HepG2 (cell line): ENCODE data around the gene LIF. TPM values are rescaled to one million over a fixed set of nuclear protein-coding genes. Genes with fewer than 3 reads are reported as not detected.

ENCODE experiments used
- ARID2 ChIP-seq: sonication (generic); formaldehyde crosslinking; IDR thresholded peaks from 2 replicates; pipeline ENCODE4 v1.8.1; 2022; ENCODE audit warnings: mild to moderate bottlenecking, missing genetic modification reagents, borderline replicate concordance
- ARID5B ChIP-seq: IDR thresholded peaks from 2 replicates; pipeline ENCODE4 v1.4.0; 2020; ENCODE audit warnings: mild to moderate bottlenecking, missing genetic modification reagents
- DDIT3 ChIP-seq: sonication (generic); formaldehyde crosslinking; IDR thresholded peaks from 2 replicates; pipeline ENCODE4 v1.4.0; 2020; ENCODE audit warnings: mild to moderate bottlenecking, missing genetic modification reagents
- FOXP4 ChIP-seq: sonication (generic); formaldehyde crosslinking; IDR thresholded peaks from 2 replicates; pipeline ENCODE4 v1.4.0; 2020; ENCODE audit warnings: missing genetic modification reagents
- HNRNPUL1 ChIP-seq: fragments of 200-400 bp; formaldehyde crosslinking; IDR thresholded peaks from 2 replicates; pipeline ENCODE4 v1.6.1; 2017; ENCODE audit warnings: low read depth, mild to moderate bottlenecking, low read length, moderate library complexity
- NR2F6 ChIP-seq, 2 experiments: IDR thresholded peaks; 2 replicates each; pipeline ENCODE4 v1.6.1; 2016; ENCODE audit warnings: antibody characterized with exemption in 1 of 2, mild to moderate bottlenecking in 1 of 2
- SAP130 ChIP-seq: IDR thresholded peaks from 2 replicates; pipeline ENCODE4 v1.6.1; 2016; ENCODE audit warnings: low read depth
- SP5 ChIP-seq: IDR thresholded peaks from 2 replicates; pipeline ENCODE4 v1.6.1; 2016; ENCODE audit warnings: low read depth, borderline replicate concordance
- TAF1 ChIP-seq: sonication (generic); formaldehyde crosslinking; IDR thresholded peaks from 2 replicates; pipeline ENCODE4 v1.4.0; 2020; ENCODE audit warnings: missing genetic modification reagents
- THAP9 ChIP-seq: sonication (generic); formaldehyde crosslinking; IDR thresholded peaks from 2 replicates; pipeline ENCODE4; 2020; ENCODE audit warnings: missing genetic modification reagents, mild to moderate bottlenecking, borderline replicate concordance
- ZFP91 ChIP-seq: sonication (generic); formaldehyde crosslinking; IDR thresholded peaks from 2 replicates; pipeline ENCODE4 v1.9.0; 2022; ENCODE audit warnings: missing genetic modification reagents, mild to moderate bottlenecking, borderline replicate concordance
- ZMYM4 ChIP-seq: sonication (generic); formaldehyde crosslinking; IDR thresholded peaks from 2 replicates; pipeline ENCODE4 v1.8.1; 2023; ENCODE audit warnings: mild to moderate bottlenecking, missing genetic modification reagents
- ZNF264 ChIP-seq: sonication (generic); formaldehyde crosslinking; IDR thresholded peaks from 2 replicates; pipeline ENCODE4 v1.4.0; 2020; ENCODE audit warnings: missing genetic modification reagents
- ZNF331 ChIP-seq: sonication (generic); formaldehyde crosslinking; IDR thresholded peaks from 2 replicates; pipeline ENCODE4 v1.4.0; 2020; ENCODE audit warnings: missing genetic modification reagents
- ZNF496 ChIP-seq: sonication (generic); formaldehyde crosslinking; IDR thresholded peaks from 2 replicates; pipeline ENCODE4 v1.8.1; 2023; ENCODE audit warnings: mild to moderate bottlenecking, moderate library complexity, missing genetic modification reagents; ENCODE audit not compliant: insufficient replicate concordance
- ZNF501 ChIP-seq: sonication (generic); formaldehyde crosslinking; IDR thresholded peaks from 2 replicates; pipeline ENCODE4 v1.5.1; 2020; ENCODE audit warnings: mild to moderate bottlenecking, moderate library complexity, missing genetic modification reagents
- polyA plus RNA-seq, 8 experiments: library from polyadenylated mRNA; depleted of rRNA in 3 of 8; stranded (reverse) in 7 of 8; unstranded in 1 of 8; fragments of >200 nt; fragmentation: Illumina TruSeq in 4 of 8; extraction: Trizol in 4 of 8; gene quantifications; 2 replicates each; pipeline versions ENCODE4 v1.2.1 to v1.2.3, GENCODE V29; 2011 to 2016; ENCODE audit warnings: low read depth in 4 of 8, missing spikeins in 1 of 8, mixed read lengths in 1 of 8; ENCODE audit not compliant: insufficient read depth in 1 of 8
- total RNA-seq, 5 experiments: library from RNA; depleted of rRNA; stranded (reverse); fragments of >200 nt; fragmentation: Illumina TruSeq; extraction: Trizol; gene quantifications; 2 replicates each; pipeline ENCODE4 v1.2.3, GENCODE V29; 2016; ENCODE audit warnings: low read depth in 1 of 5

The LIF gene
- total and polyA plus RNA-seq, 2 of the 13 experiments (the other 11 are each of a cell fraction or from before 2014, with no cell fraction given), result 3.6 to 8.5 TPM

- peak; percentile 54; the same call in 1 of the 2 replicates for TF ChIP-seq THAP9 (CRISPR knock-in tag)
- TF ChIP-seq TAF1 (CRISPR knock-in tag), result peak; percentile 44; the same call in 1 of the 2 replicates
- TF ChIP-seq FOXP4 (CRISPR knock-in tag), result peak; percentile 17; the same call in 1 of the 2 replicates
- 0 out of 2 replicates have a peak, but pooled peaks have one; percentile 30 for TF ChIP-seq ARID5B (CRISPR knock-in tag)
- TF ChIP-seq ZFP91, result peak; percentile 51; the same call in 1 of the 2 replicates
- no peak for TF ChIP-seq ZMYM4 (CRISPR knock-in tag)
- peak; percentile 47; the same call in 1 of the 2 replicates for TF ChIP-seq ZNF331 (CRISPR knock-in tag)
- peak; percentile 46; the same call in 1 of the 2 replicates for TF ChIP-seq SAP130 (CRISPR knock-in tag)
- TF ChIP-seq NR2F6 (IDR thresholded peaks at IDR 0.05), result peak; percentile 78
- peak; percentile 87 for TF ChIP-seq NR2F6 (CRISPR knock-in tag; IDR thresholded peaks at IDR 0.05)
- TF ChIP-seq ZNF264, result peak; percentile 70
- 0 out of 2 replicates have a peak, but pooled peaks have one; percentile 34 for TF ChIP-seq SP5
- 0 out of 2 replicates have a peak, but pooled peaks have one; percentile 31 for TF ChIP-seq ZNF501 (CRISPR knock-in tag)
- no peak for TF ChIP-seq ARID2 (CRISPR knock-in tag)
- TF ChIP-seq DDIT3, result no peak
- TF ChIP-seq ZNF496, result no peak
- no peak for TF ChIP-seq HNRNPUL1
These were observed 2.8 kb upstream of the LIF start (continued) for GRCh38 chr22:30249049-30250038.
